MM.1S (cell line): Measurements from ENCODE around the gene CCT2.

Source experiments
- DNase-seq: peaks from one replicate; pipeline ENCODE4 v3.0.0-alpha.2; 2015
- H2AFZ ChIP-seq: fragments of 300-600 bp; sonication (generic); 2 replicates; pipeline ENCODE4 v1.6.0; 2016; ENCODE audit warnings: antibody characterized with exemption, low read length
- H3F3A ChIP-seq: fragments of 300-600 bp; sonication (generic); 2 replicates; pipeline ENCODE4 v1.6.1; 2016; ENCODE audit warnings: mild to moderate bottlenecking, antibody characterized with exemption, low read length, moderate library complexity, mixed read lengths; ENCODE audit not compliant: insufficient read depth
- H3K27ac ChIP-seq: fragments of 300-600 bp; sonication (generic); 2 replicates; pipeline ENCODE4 v1.5.1; 2016; ENCODE audit warnings: mild to moderate bottlenecking, low read length
- H3K27me3 ChIP-seq: fragments of 300-600 bp; sonication (generic); replicated peaks from 2 replicates; pipeline ENCODE4 v1.6.0; 2016; ENCODE audit warnings: low read length; ENCODE audit not compliant: insufficient read depth
- H3K36me3 ChIP-seq: fragments of 300-600 bp; sonication (generic); replicated peaks from 2 replicates; pipeline ENCODE4 v1.6.1; 2016; ENCODE audit warnings: mild to moderate bottlenecking, low read length, mixed read lengths; ENCODE audit not compliant: insufficient read depth
- H3K4me1 ChIP-seq: fragments of 300-600 bp; sonication (generic); 2 replicates; pipeline ENCODE4 v1.6.1; 2016; ENCODE audit warnings: low read length, mixed read lengths
- H3K4me2 ChIP-seq: fragments of 300-600 bp; sonication (generic); 2 replicates; pipeline ENCODE4 v1.6.0; 2016; ENCODE audit warnings: low read depth, low read length
- H3K4me3 ChIP-seq: fragments of 300-600 bp; sonication (generic); 2 replicates; pipeline ENCODE4 v1.5.1; 2016; ENCODE audit warnings: low read length, mixed read lengths
- H3K79me2 ChIP-seq: fragments of 300-600 bp; sonication (generic); 2 replicates; pipeline ENCODE4 v1.6.1; 2016; ENCODE audit warnings: mixed run types, low read length, mixed read lengths
- H3K9ac ChIP-seq: fragments of 300-600 bp; sonication (generic); 2 replicates; pipeline ENCODE4 v1.6.1; 2016; ENCODE audit warnings: low read length, mixed read lengths
- H3K9me2 ChIP-seq: fragments of 300-600 bp; sonication (generic); replicated peaks from 2 replicates; pipeline ENCODE4 v1.6.1; 2016; ENCODE audit warnings: mild to moderate bottlenecking, low read length, mixed read lengths; ENCODE audit not compliant: insufficient read depth
- H3K9me3 ChIP-seq: fragments of 300-600 bp; sonication (generic); replicated peaks from 2 replicates; pipeline ENCODE4 v1.6.1; 2016; ENCODE audit warnings: mild to moderate bottlenecking, low read length, mixed read lengths; ENCODE audit not compliant: insufficient read depth
- H4K20me1 ChIP-seq: fragments of 300-600 bp; sonication (generic); 2 replicates; pipeline ENCODE4 v1.6.1; 2016; ENCODE audit warnings: mild to moderate bottlenecking, low read length, moderate library complexity, mixed read lengths; ENCODE audit not compliant: insufficient read depth
- CTCF ChIP-seq: fragments of 300-600 bp; sonication (generic); IDR thresholded peaks from 2 replicates; pipeline ENCODE4 v1.5.1; 2016; ENCODE audit warnings: antibody characterized with exemption, low read length, mixed read lengths
- EZH2 ChIP-seq: fragments of 300-600 bp; sonication (generic); optimal IDR thresholded peaks from 2 replicates; pipeline ENCODE3; 2017; ENCODE audit warnings: low read depth, mild to moderate bottlenecking, antibody characterized with exemption, low read length, mixed read lengths
- EZH2phosphoT487 ChIP-seq: fragments of 300-600 bp; sonication (generic); IDR thresholded peaks from 2 replicates; pipeline ENCODE4 v1.6.1; 2018; ENCODE audit warnings: antibody characterized with exemption, low read length

Gene CCT2

GRCh38 chr12:69556383-69556782, 28.9 kb upstream of the CCT2 start:
- Histone ChIP-seq H3K9me2 (no peaks in the 10 kb centered on the region), H3K79me2 (no peaks in the 10 kb centered on the region)

GRCh38 chr12:69563166-69563762, 22.0 kb upstream of the CCT2 start:
- no peak for DNase-seq

More at GRCh38 chr12:69556383-69556782, 28.9 kb upstream of the CCT2 start:
- H3K4me1 ChIP-seq: no peaks in the 10 kb centered on the region
- TF ChIP-seq EZH2: no peak
- TF ChIP-seq CTCF: no peak
- no peak for TF ChIP-seq EZH2phosphoT487
- H3K9ac ChIP-seq: no peak overlapping the region
- no peaks in the 10 kb centered on the region for H3K9me3 ChIP-seq
- no peaks in the 10 kb centered on the region for H4K20me1 ChIP-seq
- no peak overlapping the region for H2AFZ ChIP-seq
- H3K27me3 ChIP-seq: no peaks in the 10 kb centered on the region
- H3F3A ChIP-seq: no peaks in the 10 kb centered on the region
- no peak for DNase-seq
- no peak overlapping the region for H3K4me2 ChIP-seq
- no peaks in the 10 kb centered on the region for H3K36me3 ChIP-seq
- no peak overlapping the region for H3K27ac ChIP-seq
- H3K4me3 ChIP-seq: no peak overlapping the region

GRCh38 chr12:69566603-69567002, 18.7 kb upstream of the CCT2 start:
- H3K9ac ChIP-seq: no peak overlapping the region
- no peaks in the 10 kb centered on the region for H3K79me2 ChIP-seq
- TF ChIP-seq EZH2phosphoT487 (no peak), CTCF (no peak), EZH2 (no peak)

More at GRCh38 chr12:69563166-69563762, 22.0 kb upstream of the CCT2 start:
- Histone ChIP-seq H3F3A (no peaks in the 10 kb centered on the region), H3K27me3 (no peaks in the 10 kb centered on the region), H3K9me2 (no peaks in the 10 kb centered on the region), H4K20me1 (no peaks in the 10 kb centered on the region), H3K9me3 (no peaks in the 10 kb centered on the region), H3K4me2 (no peak overlapping the region), H3K79me2 (no peaks in the 10 kb centered on the region), H3K27ac (no peak overlapping the region), H3K4me3 (no peak overlapping the region), H3K36me3 (no peaks in the 10 kb centered on the region), H3K4me1 (no peaks in the 10 kb centered on the region), H2AFZ (no peak overlapping the region), H3K9ac (no peak overlapping the region)
- TF ChIP-seq EZH2: no peak

GRCh38 chr12:69569236-69569635, 16.0 kb upstream of the CCT2 start:
- Histone ChIP-seq H3K27ac (no peak overlapping the region), H3K4me1 (no peaks in the 10 kb centered on the region), H3F3A (no peaks in the 10 kb centered on the region), H3K79me2 (no peaks in the 10 kb centered on the region), H3K9me3 (no peaks in the 10 kb centered on the region), H4K20me1 (no peaks in the 10 kb centered on the region), H2AFZ (no peak overlapping the region), H3K4me3 (no peak overlapping the region), H3K4me2 (no peak overlapping the region), H3K36me3 (peaks cover 6% of the 10 kb centered on the region; the same call in 1 of the 2 replicates), H3K27me3 (no peaks in the 10 kb centered on the region), H3K9ac (no peak overlapping the region), H3K9me2 (no peaks in the 10 kb centered on the region)
- DNase-seq: no peak
- no peak for TF ChIP-seq EZH2
- no peak for TF ChIP-seq CTCF
- no peak for TF ChIP-seq EZH2phosphoT487

More at GRCh38 chr12:69566603-69567002, 18.7 kb upstream of the CCT2 start:
- Histone ChIP-seq H3K36me3 (no peaks in the 10 kb centered on the region), H3K4me2 (no peak overlapping the region), H3K27me3 (no peaks in the 10 kb centered on the region), H3F3A (no peaks in the 10 kb centered on the region), H3K4me3 (no peak overlapping the region), H3K9me3 (no peaks in the 10 kb centered on the region), H2AFZ (no peak overlapping the region), H3K27ac (no peak overlapping the region), H4K20me1 (no peaks in the 10 kb centered on the region), H3K9me2 (no peaks in the 10 kb centered on the region), H3K4me1 (no peaks in the 10 kb centered on the region)
- no peak for DNase-seq
